Panc1 (cell line): ENCODE data around the gene SMAD1.

Experiments
- CTCF ChIP-seq: fragments of 450-650 bp; IDR thresholded peaks from 2 replicates; pipeline ENCODE4 v1.5.1; 2017; ENCODE audit warnings: mild to moderate bottlenecking
- POLR2AphosphoS5 ChIP-seq: IDR thresholded peaks from 2 replicates; pipeline ENCODE4 v1.6.1; 2012; ENCODE audit warnings: mild to moderate bottlenecking, low read depth, low read length, moderate library complexity
- SIN3A ChIP-seq: IDR thresholded peaks from 2 replicates; pipeline ENCODE4 v1.6.1; 2012; ENCODE audit warnings: low read depth, mild to moderate bottlenecking, low read length, moderate library complexity, borderline replicate concordance; ENCODE audit not compliant: insufficient read depth
- TCF7L2 ChIP-seq: IDR thresholded peaks from 2 replicates; pipeline ENCODE4 v1.6.1; 2011; ENCODE audit warnings: mild to moderate bottlenecking, low read depth, low read length, inconsistent platforms

- TF ChIP-seq SIN3A (no peak), CTCF (no peak), TCF7L2 (no peak), POLR2AphosphoS5 (no peak)
Measured at GRCh38 chr4:145436114-145436513, 45.5 kb upstream of the SMAD1 start.
